K562 (cell line): ENCODE results near the gene PLIN5. TPM values are rescaled to one million over a fixed set of nuclear protein-coding genes. Genes with fewer than 3 reads are reported as not detected.
A peak's percentile ranks its signal among the peaks of the same experiment; 100 is the strongest.

ENCODE experiments used
- CCNT2 ChIP-seq: IDR thresholded peaks from 2 replicates; pipeline ENCODE4 v1.6.1; 2011; ENCODE audit warnings: borderline replicate concordance, low read depth, mild to moderate bottlenecking, moderate library complexity, mixed read lengths, low read length; ENCODE audit not compliant: insufficient read length; ENCODE audit errors: extremely low read depth
- HDAC1 ChIP-seq, 2 experiments: fragments of 450-650 bp; IDR thresholded peaks; 2 replicates each; pipeline ENCODE4 v1.6.1; 2016 to 2017; ENCODE audit warnings: inconsistent platforms in 1 of 2, mild to moderate bottlenecking in 1 of 2, moderate library complexity in 1 of 2
- HLTF ChIP-seq: fragments of 450-650 bp; IDR thresholded peaks from 2 replicates; pipeline ENCODE4 v1.6.1; 2016
- NR2C2 ChIP-seq, 2 experiments: fragments of 200-800 bp in 1 of 2; sonication (Bioruptor generic) in 1 of 2; sonication (generic) in 1 of 2; formaldehyde crosslinking in 1 of 2; IDR thresholded peaks; 2 replicates each; pipeline versions ENCODE4 v1.6.1 to v1.8.0; 2016 to 2022; ENCODE audit warnings: mild to moderate bottlenecking in 1 of 2, missing compliant biosample characterization in 1 of 2, missing genetic modification characterization in 1 of 2, missing genetic modification reagents in 1 of 2
- PHF8 ChIP-seq: fragments of 200-600 bp; sonication (generic); IDR thresholded peaks from 2 replicates; pipeline ENCODE4 v1.6.1; 2012; ENCODE audit warnings: mixed run types, mild to moderate bottlenecking, inconsistent platforms, low read length, moderate library complexity, borderline replicate concordance
- RBM14 ChIP-seq: fragments of 200-400 bp; formaldehyde crosslinking; IDR thresholded peaks from 2 replicates; pipeline ENCODE4 v1.6.1; 2018; ENCODE audit warnings: low read depth, mild to moderate bottlenecking, low read length, moderate library complexity, borderline replicate concordance; ENCODE audit not compliant: insufficient read depth
- XRCC4 ChIP-seq: IDR thresholded peaks from one replicate; pipeline ENCODE4 v1.6.1; 2011; ENCODE audit not compliant: insufficient read depth, insufficient read length; ENCODE audit errors: extremely low read depth
- ZFP1 ChIP-seq: fragments of 450-650 bp; formaldehyde crosslinking; IDR thresholded peaks from 2 replicates; pipeline ENCODE4 v1.4.0; 2020; ENCODE audit warnings: mild to moderate bottlenecking, mixed read lengths
- ZNF24 ChIP-seq: fragments of 450-650 bp; IDR thresholded peaks from 2 replicates; pipeline ENCODE4 v1.6.1; 2016
- ZNF253 ChIP-seq: fragments of 250-450 bp; sonication (Bioruptor Pico); conservative IDR thresholded peaks from 2 replicates; pipeline ENCODE4 v1.6.1; 2021; ENCODE audit warnings: mild to moderate bottlenecking
- ZNF449 ChIP-seq: fragments of 250-450 bp; sonication (Bioruptor Pico); IDR thresholded peaks from 2 replicates; pipeline ENCODE4 v1.8.0; 2022; ENCODE audit warnings: moderate library complexity, mild to moderate bottlenecking, inconsistent platforms
- ZNF668 ChIP-seq: fragments of 250-450 bp; sonication (Bioruptor Pico); IDR thresholded peaks from 2 replicates; pipeline ENCODE4 v1.8.0; 2022; ENCODE audit warnings: mild to moderate bottlenecking, inconsistent platforms
- polyA plus RNA-seq, 8 experiments: library from polyadenylated mRNA; depleted of rRNA in 4 of 8; stranded (reverse) in 5 of 8; unstranded in 3 of 8; fragments of >200 nt; fragmentation: Nextera tagmentation in 2 of 8; fragmentation: Illumina TruSeq in 1 of 8; extraction: Ambion mirVana in 2 of 8; extraction: Trizol in 1 of 8; gene quantifications; 2 replicates each; pipeline versions ENCODE4 v1.2.1 to v1.2.3, GENCODE V29; 2011 to 2014; ENCODE audit warnings: inconsistent platforms in 1 of 8, missing spikeins in 1 of 8
- total RNA-seq, 7 experiments: library from RNA; depleted of rRNA in 6 of 7; stranded (reverse); fragments of >200 nt in 6 of 7; fragmentation: Illumina TruSeq in 2 of 7; extraction: Trizol in 2 of 7; gene quantifications; 2 replicates each; pipeline versions ENCODE4 v1.2.1 to v1.2.3, GENCODE V29; 2011 to 2021; ENCODE audit warnings: low replicate concordance in 1 of 7
- TF ChIP-seq, protein P1 (sequence below), 2 experiments: IDR thresholded peaks in 1 of 2; conservative IDR thresholded peaks in 1 of 2; 2 replicates each; pipeline ENCODE4 v1.6.1; 2016; ENCODE audit warnings: low read depth in 2 of 2, mild to moderate bottlenecking in 1 of 2, missing compliant biosample characterization in 1 of 2, missing genetic modification characterization in 1 of 2, moderate library complexity in 1 of 2
- TF ChIP-seq, protein P2 (sequence below), 3 experiments: IDR thresholded peaks in 2 of 3; conservative IDR thresholded peaks in 1 of 3; 2 replicates each; pipeline ENCODE4 v1.5.1; 2011 to 2012; ENCODE audit warnings: low read length in 3 of 3, mild to moderate bottlenecking in 3 of 3, control low read depth in 2 of 3, improper control_type of control experiment in 1 of 3, inconsistent platforms in 1 of 3, low read depth in 1 of 3, mixed read lengths in 1 of 3, moderate library complexity in 1 of 3; ENCODE audit not compliant: insufficient read depth in 2 of 3
- TF ChIP-seq, protein P3 (sequence below): fragments of 250-450 bp; sonication (Bioruptor Pico); IDR thresholded peaks from 2 replicates; pipeline ENCODE4 v1.9.0; 2021; ENCODE audit warnings: mild to moderate bottlenecking, inconsistent platforms

Gene PLIN5
- total and polyA plus RNA-seq, 9 of the 15 experiments (the other 6 are each of a cell fraction or from before 2014, with no cell fraction given) = 0.04 to 1.3 (median 0.50) TPM

- TF ChIP-seq, protein P1, sequence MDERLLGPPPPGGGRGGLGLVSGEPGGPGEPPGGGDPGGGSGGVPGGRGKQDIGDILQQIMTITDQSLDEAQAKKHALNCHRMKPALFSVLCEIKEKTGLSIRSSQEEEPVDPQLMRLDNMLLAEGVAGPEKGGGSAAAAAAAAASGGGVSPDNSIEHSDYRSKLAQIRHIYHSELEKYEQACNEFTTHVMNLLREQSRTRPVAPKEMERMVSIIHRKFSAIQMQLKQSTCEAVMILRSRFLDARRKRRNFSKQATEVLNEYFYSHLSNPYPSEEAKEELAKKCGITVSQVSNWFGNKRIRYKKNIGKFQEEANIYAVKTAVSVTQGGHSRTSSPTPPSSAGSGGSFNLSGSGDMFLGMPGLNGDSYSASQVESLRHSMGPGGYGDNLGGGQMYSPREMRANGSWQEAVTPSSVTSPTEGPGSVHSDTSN (CRISPR knock-in tag; IDR thresholded peaks at IDR 0.05; ENCODE audit: low read depth) = no peak
- TF ChIP-seq, protein P1 (tag; conservative IDR thresholded peaks at IDR 0.05; ENCODE audit: low read depth) = no peak
- TF ChIP-seq CCNT2 (no peak), ZNF253 (CRISPR knock-in tag) (no peak), HDAC1 (IDR thresholded peaks at IDR 0.05) (no peak), ZNF668 (CRISPR knock-in tag) (no peak), HLTF (no peak), ZFP1 (CRISPR knock-in tag) (no peak), PHF8 (no peak), NR2C2 (CRISPR knock-in tag; IDR thresholded peaks at IDR 0.05) (no peak), NR2C2 (tag; IDR thresholded peaks at IDR 0.05) (no peak; the same call in 1 of the 2 replicates), ZNF449 (CRISPR knock-in tag) (no peak), ZNF24 (no peak), RBM14 (no peak), XRCC4 (no peak)
- TF ChIP-seq, protein P2, sequence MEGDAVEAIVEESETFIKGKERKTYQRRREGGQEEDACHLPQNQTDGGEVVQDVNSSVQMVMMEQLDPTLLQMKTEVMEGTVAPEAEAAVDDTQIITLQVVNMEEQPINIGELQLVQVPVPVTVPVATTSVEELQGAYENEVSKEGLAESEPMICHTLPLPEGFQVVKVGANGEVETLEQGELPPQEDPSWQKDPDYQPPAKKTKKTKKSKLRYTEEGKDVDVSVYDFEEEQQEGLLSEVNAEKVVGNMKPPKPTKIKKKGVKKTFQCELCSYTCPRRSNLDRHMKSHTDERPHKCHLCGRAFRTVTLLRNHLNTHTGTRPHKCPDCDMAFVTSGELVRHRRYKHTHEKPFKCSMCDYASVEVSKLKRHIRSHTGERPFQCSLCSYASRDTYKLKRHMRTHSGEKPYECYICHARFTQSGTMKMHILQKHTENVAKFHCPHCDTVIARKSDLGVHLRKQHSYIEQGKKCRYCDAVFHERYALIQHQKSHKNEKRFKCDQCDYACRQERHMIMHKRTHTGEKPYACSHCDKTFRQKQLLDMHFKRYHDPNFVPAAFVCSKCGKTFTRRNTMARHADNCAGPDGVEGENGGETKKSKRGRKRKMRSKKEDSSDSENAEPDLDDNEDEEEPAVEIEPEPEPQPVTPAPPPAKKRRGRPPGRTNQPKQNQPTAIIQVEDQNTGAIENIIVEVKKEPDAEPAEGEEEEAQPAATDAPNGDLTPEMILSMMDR (IDR thresholded peaks at IDR 0.05 in 2 of 3, conservative IDR thresholded peaks at IDR 0.05 in 1 of 3; ENCODE audit: insufficient read depth in 2 of 3, low read depth in 1 of 3, low read length in 3 of 3) = peak in 2 of 3 experiments; percentile 32 to 35; a peak in 2 of 6 replicates
- TF ChIP-seq, protein P3, sequence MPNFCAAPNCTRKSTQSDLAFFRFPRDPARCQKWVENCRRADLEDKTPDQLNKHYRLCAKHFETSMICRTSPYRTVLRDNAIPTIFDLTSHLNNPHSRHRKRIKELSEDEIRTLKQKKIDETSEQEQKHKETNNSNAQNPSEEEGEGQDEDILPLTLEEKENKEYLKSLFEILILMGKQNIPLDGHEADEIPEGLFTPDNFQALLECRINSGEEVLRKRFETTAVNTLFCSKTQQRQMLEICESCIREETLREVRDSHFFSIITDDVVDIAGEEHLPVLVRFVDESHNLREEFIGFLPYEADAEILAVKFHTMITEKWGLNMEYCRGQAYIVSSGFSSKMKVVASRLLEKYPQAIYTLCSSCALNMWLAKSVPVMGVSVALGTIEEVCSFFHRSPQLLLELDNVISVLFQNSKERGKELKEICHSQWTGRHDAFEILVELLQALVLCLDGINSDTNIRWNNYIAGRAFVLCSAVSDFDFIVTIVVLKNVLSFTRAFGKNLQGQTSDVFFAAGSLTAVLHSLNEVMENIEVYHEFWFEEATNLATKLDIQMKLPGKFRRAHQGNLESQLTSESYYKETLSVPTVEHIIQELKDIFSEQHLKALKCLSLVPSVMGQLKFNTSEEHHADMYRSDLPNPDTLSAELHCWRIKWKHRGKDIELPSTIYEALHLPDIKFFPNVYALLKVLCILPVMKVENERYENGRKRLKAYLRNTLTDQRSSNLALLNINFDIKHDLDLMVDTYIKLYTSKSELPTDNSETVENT = no peak
Observed at GRCh38 chr19:4577020-4577782, 42.2 kb upstream of the PLIN5 start (continued).
